ENCODE measurements around the gene SMIM7. TPM values are rescaled to one million over a fixed set of nuclear protein-coding genes. Genes with fewer than 3 reads are reported as not detected.

SMIM7 gene
- total and polyA plus RNA-seq, 2 experiments from 2014 or later: 79.0 to 89.9 TPM

DNA sequence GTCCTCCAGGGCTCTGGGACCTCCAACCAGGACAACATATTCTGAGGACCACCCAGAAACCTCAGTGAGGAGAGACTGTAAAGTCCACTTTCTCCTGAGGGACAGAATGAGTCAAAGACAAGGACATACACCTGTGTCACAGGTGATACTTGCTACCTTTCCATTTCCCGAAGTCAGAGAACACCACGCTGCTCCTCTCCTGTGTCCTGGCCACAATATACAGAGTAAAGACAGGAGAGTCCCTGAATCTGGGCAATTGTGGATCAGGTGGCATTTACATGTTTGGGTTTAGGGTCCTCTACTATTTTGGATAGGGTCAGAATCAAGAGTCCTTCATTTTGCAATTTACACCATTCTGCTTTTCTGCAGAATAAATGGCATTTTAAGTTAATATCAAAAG lies 36.9 kb downstream of the SMIM7 start:
- no peak overlapping the region for H3K9ac ChIP-seq
- H2AFZ ChIP-seq: no peak overlapping the region
- no peak for DNase-seq
- 98 to 100% methylated on average over 2 of the region's 2 CpGs for WGBS, 2 experiments (ENCODE audit: low coverage in 1 of 2, low lambda C conversion rate in 2 of 2, missing lambda C conversion rate in 2 of 2)
- no peaks in the 10 kb centered on the region for H3K36me3 ChIP-seq (ENCODE audit: low read depth)
- no peak overlapping the region for H3K4me2 ChIP-seq (ENCODE audit: unreplicated experiment)
- in situ Hi-C loops (cut with MboI): no loop called here
- peaks cover 22% of the 10 kb centered on the region for H3K4me1 ChIP-seq (ENCODE audit: insufficient read depth)
- peaks cover 42% of the 10 kb centered on the region; the same call in 1 of the 2 replicates for H4K20me1 ChIP-seq (ENCODE audit: insufficient read depth)
- no peaks in the 10 kb centered on the region for H3F3A ChIP-seq (ENCODE audit: insufficient read depth)
- no peaks in the 10 kb centered on the region for H3K27me3 ChIP-seq (replicated peaks; ENCODE audit: insufficient read depth)
- H3K4me3 ChIP-seq: no peak overlapping the region
- H3K79me2 ChIP-seq (ENCODE audit: insufficient read depth): peaks cover 98% of the 10 kb centered on the region
- no peak for TF ChIP-seq EZH2 (IDR thresholded peaks at IDR 0.05; ENCODE audit: insufficient read depth, poor library complexity, severe bottlenecking)
- TF ChIP-seq EZH2phosphoT487 (IDR thresholded peaks at IDR 0.05; ENCODE audit: insufficient read depth, low read depth): no peak
- no peaks in the 10 kb centered on the region for H3K9me3 ChIP-seq (ENCODE audit: low read depth)
- no peaks in the 10 kb centered on the region for H3K9me2 ChIP-seq (ENCODE audit: insufficient read depth)
- no peak overlapping the region for H3K27ac ChIP-seq

DNA sequence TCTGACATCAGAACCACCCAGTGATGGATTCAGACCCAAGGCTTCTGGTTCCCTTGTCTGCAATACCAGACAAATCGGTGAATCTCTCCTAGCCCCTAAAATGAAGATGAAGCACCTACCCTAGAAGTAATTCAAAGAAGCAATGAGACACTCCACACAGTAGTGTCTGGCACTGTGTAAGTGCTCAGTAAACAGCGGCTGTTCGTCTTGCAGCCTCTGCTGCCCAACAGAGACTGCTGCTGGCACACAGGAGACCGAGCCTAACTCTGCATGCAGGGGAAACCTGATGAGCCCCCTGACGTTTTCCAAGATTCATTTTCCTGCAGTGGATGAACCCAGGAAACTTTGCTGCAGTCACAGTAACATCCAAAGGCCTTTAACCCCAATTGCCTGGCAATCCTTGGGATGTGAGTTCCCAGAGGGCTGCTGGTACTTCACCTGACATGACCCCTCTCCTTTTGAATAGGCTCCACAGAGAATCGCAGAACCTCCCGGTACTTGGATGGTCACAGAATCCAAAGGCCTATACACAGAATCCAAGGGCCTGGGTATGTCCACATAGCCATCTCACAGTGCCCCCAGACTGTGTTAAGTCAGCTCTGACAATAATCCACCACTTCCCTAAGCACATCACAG lies 38.7 kb downstream of the SMIM7 start:
- Histone ChIP-seq H3K36me3 (ENCODE audit: low read depth) (no peaks in the 10 kb centered on the region), H3K9me2 (ENCODE audit: insufficient read depth) (no peaks in the 10 kb centered on the region)

DNA sequence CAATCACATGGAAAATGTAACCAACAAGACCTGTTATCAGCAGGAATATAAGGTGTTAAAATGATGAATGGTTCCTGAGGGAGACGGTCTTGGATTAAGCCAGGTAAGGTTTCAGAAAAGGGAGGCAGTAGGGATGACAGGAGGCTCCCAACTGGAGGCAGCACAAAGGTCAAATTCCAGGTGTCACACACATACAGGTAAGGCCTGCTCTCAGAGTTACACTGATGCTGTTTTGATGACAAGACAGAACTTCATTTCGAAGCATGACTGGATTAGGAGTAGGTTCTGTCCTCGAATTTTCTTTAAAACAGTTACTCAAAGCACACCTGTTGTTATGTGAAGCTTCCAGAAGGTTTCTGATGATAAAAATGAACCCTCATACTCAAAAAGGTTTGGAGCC lies 39.4 kb downstream of the SMIM7 start:
- no peak overlapping the region for H3K4me3 ChIP-seq
- no peak for TF ChIP-seq EZH2 (IDR thresholded peaks at IDR 0.05; ENCODE audit: insufficient read depth, poor library complexity, severe bottlenecking)
- TF ChIP-seq EZH2phosphoT487 (IDR thresholded peaks at IDR 0.05; ENCODE audit: insufficient read depth, low read depth): no peak
- no peak overlapping the region for H3K4me2 ChIP-seq (ENCODE audit: unreplicated experiment)
- no peaks in the 10 kb centered on the region for H3K9me2 ChIP-seq (ENCODE audit: insufficient read depth)
- H3K79me2 ChIP-seq (ENCODE audit: insufficient read depth): peaks cover 100% of the 10 kb centered on the region
- no peaks in the 10 kb centered on the region for H3K27me3 ChIP-seq (replicated peaks; ENCODE audit: insufficient read depth)
- H3F3A ChIP-seq (ENCODE audit: insufficient read depth): no peaks in the 10 kb centered on the region
- no peak for DNase-seq
- H3K36me3 ChIP-seq (ENCODE audit: low read depth): no peaks in the 10 kb centered on the region
- H4K20me1 ChIP-seq (ENCODE audit: insufficient read depth): peaks cover 43% of the 10 kb centered on the region; the same call in 1 of the 2 replicates
- H3K4me1 ChIP-seq (ENCODE audit: insufficient read depth): peaks cover 14% of the 10 kb centered on the region
- WGBS, 2 experiments (ENCODE audit: low coverage in 1 of 2, low lambda C conversion rate in 2 of 2, missing lambda C conversion rate in 2 of 2): 83 to 87% methylated on average over 3 of the region's 3 CpGs
- H2AFZ ChIP-seq: no peak overlapping the region
- no peaks in the 10 kb centered on the region for H3K9me3 ChIP-seq (ENCODE audit: low read depth)
- H3K27ac ChIP-seq: no peak overlapping the region
- no peak overlapping the region for H3K9ac ChIP-seq
- in situ Hi-C loops (cut with MboI): no loop called here

More for the DNA sequence above, 38.7 kb downstream of the SMIM7 start:
- Histone ChIP-seq H3K4me1 (ENCODE audit: insufficient read depth) (peaks cover 19% of the 10 kb centered on the region), H3F3A (ENCODE audit: insufficient read depth) (no peaks in the 10 kb centered on the region), H4K20me1 (ENCODE audit: insufficient read depth) (peaks cover 46% of the 10 kb centered on the region; the same call in 1 of the 2 replicates), H2AFZ (no peak overlapping the region), H3K9me3 (ENCODE audit: low read depth) (no peaks in the 10 kb centered on the region), H3K4me2 (ENCODE audit: unreplicated experiment) (no peak overlapping the region), H3K27me3 (replicated peaks; ENCODE audit: insufficient read depth) (no peaks in the 10 kb centered on the region), H3K27ac (no peak overlapping the region), H3K9ac (no peak overlapping the region), H3K79me2 (ENCODE audit: insufficient read depth) (peaks cover 100% of the 10 kb centered on the region), H3K4me3 (no peak overlapping the region)
- no peak for DNase-seq
- TF ChIP-seq EZH2phosphoT487 (IDR thresholded peaks at IDR 0.05; ENCODE audit: insufficient read depth, low read depth): no peak
- TF ChIP-seq EZH2 (IDR thresholded peaks at IDR 0.05; ENCODE audit: insufficient read depth, poor library complexity, severe bottlenecking): no peak
- WGBS, 2 experiments (ENCODE audit: low coverage in 1 of 2, low lambda C conversion rate in 2 of 2, missing lambda C conversion rate in 2 of 2): 42 to 56% methylated on average over 7 of the region's 7 CpGs
- in situ Hi-C loops (cut with MboI): no loop called here

DNA sequence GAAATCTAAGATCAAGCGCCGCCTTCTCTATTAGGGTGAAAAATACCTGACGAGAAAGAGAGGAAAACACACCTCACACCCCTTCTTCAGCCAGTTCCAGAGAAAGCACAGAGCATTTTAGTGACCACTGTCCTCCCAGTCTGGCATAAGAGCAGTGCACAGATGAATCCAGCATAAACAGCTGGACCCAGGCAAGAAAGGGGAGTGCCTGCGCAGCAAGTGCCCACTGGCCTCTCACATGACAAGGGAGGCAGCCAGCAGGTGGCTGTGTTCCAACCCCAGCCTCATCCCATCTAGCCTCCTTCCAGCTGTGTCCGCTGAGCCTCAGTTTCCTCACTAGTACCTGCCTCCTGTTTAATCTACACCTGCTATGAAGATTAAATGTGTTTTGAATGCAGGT lies 39.9 kb downstream of the SMIM7 start:
- Histone ChIP-seq H3K27ac (peak overlapping the region; percentile 35; the same call in 1 of the 2 replicates), H3K9ac (peak overlapping the region; percentile 28), H3K4me3 (no peak overlapping the region), H2AFZ (no peak overlapping the region), H4K20me1 (ENCODE audit: insufficient read depth) (peaks cover 40% of the 10 kb centered on the region; the same call in 1 of the 2 replicates), H3F3A (ENCODE audit: insufficient read depth) (no peaks in the 10 kb centered on the region), H3K4me1 (ENCODE audit: insufficient read depth) (peaks cover 14% of the 10 kb centered on the region), H3K9me3 (ENCODE audit: low read depth) (no peaks in the 10 kb centered on the region), H3K27me3 (replicated peaks; ENCODE audit: insufficient read depth) (no peaks in the 10 kb centered on the region), H3K79me2 (ENCODE audit: insufficient read depth) (peaks cover 100% of the 10 kb centered on the region), H3K36me3 (ENCODE audit: low read depth) (no peaks in the 10 kb centered on the region), H3K9me2 (ENCODE audit: insufficient read depth) (no peaks in the 10 kb centered on the region), H3K4me2 (ENCODE audit: unreplicated experiment) (no peak overlapping the region)
- peak; percentile 23 for DNase-seq
- in situ Hi-C loops (cut with MboI): no loop called here
- 59 to 61% methylated on average over 5 of the region's 5 CpGs for WGBS, 2 experiments (ENCODE audit: low coverage in 1 of 2, low lambda C conversion rate in 2 of 2, missing lambda C conversion rate in 2 of 2)
- TF ChIP-seq EZH2phosphoT487 (IDR thresholded peaks at IDR 0.05; ENCODE audit: insufficient read depth, low read depth): no peak
- no peak for TF ChIP-seq EZH2 (IDR thresholded peaks at IDR 0.05; ENCODE audit: insufficient read depth, poor library complexity, severe bottlenecking)

All from GM23248 (cell line).